PC-3 (cell line): ENCODE data around the gene RBM47.

Experiments
- CTCF ChIP-seq: fragments of 300-600 bp; sonication (generic); conservative IDR thresholded peaks from 2 replicates; pipeline ENCODE4 v1.5.1; 2017; ENCODE audit warnings: antibody characterized with exemption, low read depth, mild to moderate bottlenecking, low read length
- EZH2 ChIP-seq: fragments of 300-600 bp; sonication (generic); IDR thresholded peaks from one replicate; pipeline ENCODE4 v1.6.1; 2017; ENCODE audit warnings: antibody characterized with exemption, mild to moderate bottlenecking, low read length; ENCODE audit not compliant: unreplicated experiment

GRCh38 chr4:40564004-40564403, 65.7 kb downstream of the RBM47 start:
- TF ChIP-seq EZH2 (no peak), CTCF (no peak)
